GM23248 (cell line): ENCODE data around the gene RASGEF1C. TPM values are rescaled to one million over a fixed set of nuclear protein-coding genes. Genes with fewer than 3 reads are reported as not detected.

ENCODE experiments used
- DNase-seq: peaks from one replicate; pipeline ENCODE4 v3.0.0-alpha.2; 2015
- H2AFZ ChIP-seq: fragments of 200-600 bp; sonication (generic); 2 replicates; pipeline ENCODE4 v1.6.1; 2016; ENCODE audit warnings: antibody characterized with exemption
- H3F3A ChIP-seq: fragments of 200-600 bp; sonication (generic); 2 replicates; pipeline ENCODE4 v1.6.1; 2016; ENCODE audit warnings: mild to moderate bottlenecking, antibody characterized with exemption, mixed run types; ENCODE audit not compliant: insufficient read depth
- H3K27ac ChIP-seq: fragments of 200-600 bp; sonication (generic); 2 replicates; pipeline ENCODE4 v1.5.1; 2016; ENCODE audit warnings: mild to moderate bottlenecking
- H3K27me3 ChIP-seq: fragments of 200-600 bp; sonication (generic); replicated peaks from 2 replicates; pipeline ENCODE4 v1.6.1; 2016; ENCODE audit warnings: mild to moderate bottlenecking; ENCODE audit not compliant: insufficient read depth
- H3K36me3 ChIP-seq: fragments of 200-600 bp; sonication (generic); 2 replicates; pipeline ENCODE4 v1.6.1; 2016; ENCODE audit warnings: low read depth, mild to moderate bottlenecking
- H3K4me1 ChIP-seq: fragments of 200-600 bp; sonication (generic); 2 replicates; pipeline ENCODE4 v1.6.1; 2016; ENCODE audit warnings: mild to moderate bottlenecking; ENCODE audit not compliant: insufficient read depth
- H3K4me2 ChIP-seq: fragments of 200-600 bp; sonication (generic); one replicate; pipeline ENCODE4 v1.6.1; 2016; ENCODE audit warnings: mild to moderate bottlenecking; ENCODE audit not compliant: unreplicated experiment
- H3K4me3 ChIP-seq: fragments of 200-600 bp; sonication (generic); 2 replicates; pipeline ENCODE4 v1.5.1; 2016; ENCODE audit warnings: mild to moderate bottlenecking
- H3K79me2 ChIP-seq: fragments of 200-600 bp; sonication (generic); 2 replicates; pipeline ENCODE4 v1.6.1; 2016; ENCODE audit warnings: mild to moderate bottlenecking; ENCODE audit not compliant: insufficient read depth
- H3K9ac ChIP-seq: fragments of 200-600 bp; sonication (generic); 2 replicates; pipeline ENCODE4 v1.6.1; 2016; ENCODE audit warnings: mild to moderate bottlenecking
- H3K9me2 ChIP-seq: fragments of 200-600 bp; sonication (generic); 2 replicates; pipeline ENCODE4 v1.6.1; 2016; ENCODE audit warnings: mixed run types, mild to moderate bottlenecking, moderate library complexity; ENCODE audit not compliant: insufficient read depth
- H3K9me3 ChIP-seq: fragments of 200-600 bp; sonication (generic); one replicate; pipeline ENCODE4 v1.6.1; 2017; ENCODE audit warnings: low read depth
- H4K20me1 ChIP-seq: fragments of 200-600 bp; sonication (generic); 2 replicates; pipeline ENCODE4 v1.6.0; 2016; ENCODE audit not compliant: insufficient read depth
- EZH2 ChIP-seq: fragments of 200-600 bp; sonication (generic); IDR thresholded peaks from 2 replicates; pipeline ENCODE4 v1.6.1; 2018; ENCODE audit warnings: antibody characterized with exemption, mild to moderate bottlenecking; ENCODE audit not compliant: insufficient read depth, poor library complexity, severe bottlenecking
- EZH2phosphoT487 ChIP-seq: fragments of 200-600 bp; sonication (generic); IDR thresholded peaks from 2 replicates; pipeline ENCODE4 v1.6.1; 2018; ENCODE audit warnings: antibody characterized with exemption, moderate library complexity, mild to moderate bottlenecking, low read depth; ENCODE audit not compliant: insufficient read depth
- WGBS, 2 experiments: methylation state at CpG; one replicate each; pipeline ENCODE4 v1.1.6; 2015 to 2017; ENCODE audit warnings: low lambda C conversion rate in 2 of 2, low coverage in 1 of 2; ENCODE audit errors: missing lambda C conversion rate in 2 of 2; 5-methylcytosine and 5-hydroxymethylcytosine counted together
- in situ Hi-C: fragments of 300-500 bp; cut with MboI; formaldehyde crosslinking; loops from 2 replicates; pipeline ENCODE4 v1.15.0; 2020
- polyA plus RNA-seq: library from polyadenylated mRNA; unstranded; fragments of >200 nt; fragmentation: Nextera tagmentation; extraction: Ambion mirVana; gene quantifications from 2 replicates; pipeline ENCODE4 v1.2.1, GENCODE V29; 2016
- total RNA-seq: library from RNA; depleted of rRNA; stranded (reverse); fragments of >200 nt; shearing (Covaris generic); gene quantifications from 2 replicates; pipeline ENCODE4 v1.2.3, GENCODE V29; 2014

Gene RASGEF1C
- total and polyA plus RNA-seq, 2 experiments from 2014 or later, result not detected

DNA sequence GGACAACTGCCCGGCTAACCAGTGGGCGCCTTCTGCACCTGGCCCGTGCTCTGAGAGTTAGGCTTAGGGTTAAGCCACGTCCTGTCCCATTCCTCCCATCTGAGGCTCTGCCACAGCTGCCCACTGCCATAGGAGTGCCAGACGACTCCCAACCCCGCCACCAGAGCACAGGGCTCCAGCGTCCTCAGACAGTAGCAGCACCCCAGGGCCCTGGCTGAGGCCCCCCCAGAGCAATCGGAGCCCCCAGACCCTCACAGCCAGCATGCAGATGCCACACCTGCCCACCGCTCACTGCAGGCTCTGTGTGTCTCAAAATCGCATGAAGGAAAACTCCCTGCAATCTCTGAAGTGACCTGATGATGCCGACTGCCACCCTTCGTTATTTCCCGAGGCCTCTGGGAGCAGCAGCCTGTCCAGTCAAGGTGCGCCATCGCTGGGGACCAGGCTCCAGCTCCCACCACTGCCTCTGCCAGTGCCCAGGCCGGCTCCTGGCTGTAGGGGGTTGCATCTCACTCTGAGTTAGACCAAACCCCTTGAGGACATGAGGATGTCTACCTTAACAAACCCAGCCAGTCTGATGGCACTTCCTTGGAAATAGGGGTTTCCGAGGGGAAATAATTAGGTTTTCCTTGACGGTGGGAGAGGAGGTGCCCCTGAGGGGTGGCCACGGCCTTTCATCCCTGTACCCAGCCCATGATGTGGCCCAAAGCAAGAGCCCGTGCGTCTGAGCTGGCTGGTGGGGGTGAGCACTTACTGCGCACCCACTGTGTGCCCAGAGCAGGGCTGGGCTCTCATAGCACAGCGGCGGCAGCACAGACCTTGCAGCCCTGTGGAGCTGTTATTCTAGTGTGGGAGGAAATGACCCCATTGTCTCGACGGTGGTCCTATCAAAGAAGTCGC lies 79.5 kb downstream of the RASGEF1C start:
- Histone ChIP-seq H3K4me1 (no peaks in the 10 kb centered on the region), H3K79me2 (no peaks in the 10 kb centered on the region), H3F3A (no peaks in the 10 kb centered on the region), H4K20me1 (no peaks in the 10 kb centered on the region), H3K36me3 (no peaks in the 10 kb centered on the region), H3K4me3 (no peak overlapping the region), H3K27ac (no peak overlapping the region), H3K9me2 (no peaks in the 10 kb centered on the region), H3K9me3 (no peaks in the 10 kb centered on the region), H3K27me3 (peaks cover 7% of the 10 kb centered on the region), H3K9ac (no peak overlapping the region), H3K4me2 (no peak overlapping the region), H2AFZ (no peak overlapping the region)
- 61 to 65% methylated on average over 27 of the region's 27 CpGs for WGBS, 2 experiments
- TF ChIP-seq EZH2phosphoT487 (no peak), EZH2 (no peak)
- in situ Hi-C loops, result loop anchor here (25.0 kb wide), 1 partner anchor 908 kb away; the partner anchor contains the start of gene BTNL9
- no peak for DNase-seq

DNA sequence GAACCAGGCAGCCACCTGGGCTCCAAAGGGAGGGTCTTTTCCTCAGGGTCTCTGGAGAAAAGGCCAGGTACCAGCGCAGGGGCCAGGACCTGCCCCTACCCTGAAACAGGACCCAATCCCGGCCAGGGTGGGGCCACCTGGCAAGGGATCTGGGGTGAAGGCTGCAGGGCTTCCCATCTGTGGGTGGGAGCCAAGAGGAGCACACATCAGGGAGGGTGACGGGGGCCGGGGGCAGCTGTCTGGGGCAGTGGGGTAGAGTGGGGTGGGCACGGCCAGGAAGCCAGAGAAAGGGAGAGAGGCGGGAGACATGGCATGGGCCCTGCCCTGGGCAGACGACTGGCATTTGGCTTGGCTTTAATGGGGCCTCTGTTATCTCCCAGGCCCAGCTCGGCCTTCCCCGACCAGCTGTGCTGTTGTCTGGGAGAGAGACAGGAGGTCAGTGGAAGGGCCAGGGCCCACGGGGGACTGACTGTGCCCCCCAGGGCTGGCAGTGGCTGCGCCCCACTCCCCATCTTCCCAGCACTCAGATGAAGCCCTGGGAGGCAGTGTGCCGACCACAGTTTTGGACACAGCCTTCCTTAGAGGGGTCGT lies 80.2 kb downstream of the RASGEF1C start:
- no peaks in the 10 kb centered on the region for H3K36me3 ChIP-seq
- H3K27me3 ChIP-seq, result peaks cover 14% of the 10 kb centered on the region
- WGBS, 2 experiments, result 51 to 55% methylated on average over 12 to 13 of the region's 13 CpGs
- H2AFZ ChIP-seq, result no peak overlapping the region
- no peaks in the 10 kb centered on the region for H4K20me1 ChIP-seq
- no peak overlapping the region for H3K4me3 ChIP-seq
- H3K4me2 ChIP-seq, result no peak overlapping the region
- H3K79me2 ChIP-seq, result no peaks in the 10 kb centered on the region
- H3K27ac ChIP-seq, result no peak overlapping the region
- H3F3A ChIP-seq, result no peaks in the 10 kb centered on the region
- no peaks in the 10 kb centered on the region for H3K4me1 ChIP-seq
- no peak overlapping the region for H3K9ac ChIP-seq
- no peak for TF ChIP-seq EZH2phosphoT487
- no peak for TF ChIP-seq EZH2
- H3K9me3 ChIP-seq, result no peaks in the 10 kb centered on the region
- H3K9me2 ChIP-seq, result no peaks in the 10 kb centered on the region
- DNase-seq, result no peak
- in situ Hi-C loops, result loop anchor here (25.0 kb wide), 1 partner anchor 909 kb away; the partner anchor contains the start of gene BTNL9

DNA sequence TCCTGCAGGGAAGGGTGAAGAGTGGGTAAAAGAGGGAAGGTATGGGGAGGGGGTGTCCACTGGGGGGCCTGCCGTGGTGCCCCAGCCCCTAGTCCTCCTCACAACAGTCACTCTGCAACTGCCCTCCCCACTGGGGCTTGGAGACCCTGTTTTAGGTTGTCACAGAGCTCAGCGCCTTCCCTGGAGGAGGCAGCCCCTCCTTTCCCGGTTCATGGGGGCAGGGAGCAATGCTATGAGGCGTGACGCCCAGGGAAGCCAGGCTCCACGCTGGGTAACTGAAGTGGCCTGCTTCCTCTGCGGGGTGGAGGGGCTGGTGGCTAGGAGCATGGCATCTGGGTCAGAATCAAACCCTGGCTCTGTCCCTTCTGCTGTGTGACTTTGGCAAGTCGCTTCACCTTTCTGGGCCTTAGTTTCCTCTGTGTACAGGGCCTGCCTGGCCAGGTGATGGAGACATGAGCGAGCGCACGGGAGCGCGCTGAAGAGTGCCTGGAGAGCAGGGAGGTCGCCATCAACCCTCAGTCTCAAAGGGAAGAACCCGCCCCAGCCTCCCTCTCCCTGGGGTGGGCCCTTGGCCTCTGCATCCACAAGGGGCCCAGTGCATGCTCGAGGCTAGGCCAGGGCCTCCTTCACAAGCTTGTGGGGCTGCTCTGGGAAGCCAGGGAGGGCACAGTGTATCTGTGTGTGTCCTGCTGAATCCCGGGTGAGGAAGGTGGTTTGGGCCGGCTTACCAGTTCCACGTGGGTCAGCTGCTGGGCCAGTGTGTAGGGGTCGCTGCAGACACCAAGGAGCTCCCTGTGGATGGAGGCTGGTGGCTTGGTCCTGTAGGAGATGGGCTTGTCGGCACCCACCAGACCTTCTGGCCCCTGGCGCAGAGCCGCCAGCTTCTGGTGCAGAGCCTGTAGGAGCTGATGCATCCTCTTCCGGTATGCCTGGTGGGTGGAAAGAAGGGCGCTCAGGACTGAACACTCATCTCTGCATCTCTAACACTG lies 81.0 kb downstream of the RASGEF1C start:
- WGBS, 2 experiments, result 73% methylated on average over 23 to 25 of the region's 25 CpGs
- H3K9me3 ChIP-seq, result no peaks in the 10 kb centered on the region
- H3K27ac ChIP-seq, result no peak overlapping the region
- TF ChIP-seq EZH2phosphoT487 (no peak), EZH2 (no peak)
- no peak overlapping the region for H3K9ac ChIP-seq
- H3K4me3 ChIP-seq, result no peak overlapping the region
- DNase-seq, result no peak
- H3K9me2 ChIP-seq, result no peaks in the 10 kb centered on the region
- H3F3A ChIP-seq, result no peaks in the 10 kb centered on the region
- H3K4me2 ChIP-seq, result no peak overlapping the region
- H2AFZ ChIP-seq, result no peak overlapping the region
- no peaks in the 10 kb centered on the region for H3K36me3 ChIP-seq
- H3K4me1 ChIP-seq, result no peaks in the 10 kb centered on the region
- H4K20me1 ChIP-seq, result no peaks in the 10 kb centered on the region
- in situ Hi-C loops, result loop anchor here (25.0 kb wide), 1 partner anchor 909 kb away; the partner anchor contains the start of gene BTNL9
- H3K79me2 ChIP-seq, result no peaks in the 10 kb centered on the region
- peaks cover 19% of the 10 kb centered on the region for H3K27me3 ChIP-seq
